Glomerular endothelial cell (primary cell): ENCODE data around the gene ARL2BP. TPM values are rescaled to one million over a fixed set of nuclear protein-coding genes. Genes with fewer than 3 reads are reported as not detected.

Experiments used
- DNase-seq: peaks from one replicate; pipeline ENCODE4 v3.0.0-alpha.2; 2011; ENCODE audit warnings: low read depth, low spot score; ENCODE audit errors: extremely low read depth
- total RNA-seq: library from RNA; depleted of rRNA; stranded (reverse); fragments of >200 nt; gene quantifications from 2 replicates; pipeline ENCODE4 v1.2.3, GENCODE V29; 2015

ARL2BP gene
- total RNA-seq, 1 donor from 2014 or later, result 103 TPM

GRCh38 chr16:57281791-57282190 lies 36.7 kb downstream of the ARL2BP start:
- DNase-seq, result no peak

GRCh38 chr16:57282510-57283213 lies 37.6 kb downstream of the ARL2BP start:
- no peak for DNase-seq

DNA sequence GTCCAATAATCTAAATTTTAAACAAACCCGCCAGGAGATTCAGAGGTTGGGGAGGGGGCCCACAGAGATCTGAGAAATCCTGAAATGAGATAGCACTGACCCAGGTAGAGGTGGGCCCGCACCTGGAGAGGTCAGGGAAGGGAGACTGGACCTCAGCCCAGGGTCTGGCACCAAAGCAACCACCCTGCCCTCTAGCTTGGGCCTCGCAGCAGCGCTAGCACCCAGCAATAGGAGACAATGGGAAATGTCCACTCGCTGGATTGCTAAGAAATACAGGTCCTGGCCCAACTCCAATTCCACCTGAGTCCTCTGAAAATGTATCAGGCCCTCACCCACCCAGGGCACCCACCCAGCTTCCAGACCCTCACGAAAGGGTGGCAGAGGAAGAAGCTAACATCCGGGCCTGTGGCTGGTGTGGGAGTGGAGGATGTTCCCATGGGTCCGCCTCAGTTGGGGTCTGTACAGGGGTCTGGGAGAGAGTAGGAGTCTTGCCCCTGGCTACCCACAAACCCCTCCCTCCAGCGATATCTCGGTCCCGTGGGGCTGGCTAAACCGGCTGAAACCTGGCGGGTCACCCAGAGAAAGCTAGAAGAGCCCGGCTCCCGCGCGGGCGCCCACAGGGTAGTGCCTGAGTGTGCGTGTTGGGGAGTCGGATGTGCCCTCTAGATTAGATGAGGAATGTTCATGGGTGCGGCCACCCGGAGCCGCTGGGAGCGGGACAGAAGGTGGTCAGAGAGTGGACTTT lies 38.3 kb downstream of the ARL2BP start:
- no peak for DNase-seq

- no peak for DNase-seq
These were observed 38.8 kb downstream of the ARL2BP start for GRCh38 chr16:57283959-57284208.

- DNase-seq, result no peak
These were observed 39.3 kb downstream of the ARL2BP start, which contains the start of gene PLLP for GRCh38 chr16:57284209-57284951. Gene PLLP (minus strand): TSS chr16:57284672. CDS start chr16:57284540, 132 bp downstream.

GRCh38 chr16:57284952-57285363 lies 39.9 kb downstream of the ARL2BP start:
- DNase-seq, result no peak

DNA sequence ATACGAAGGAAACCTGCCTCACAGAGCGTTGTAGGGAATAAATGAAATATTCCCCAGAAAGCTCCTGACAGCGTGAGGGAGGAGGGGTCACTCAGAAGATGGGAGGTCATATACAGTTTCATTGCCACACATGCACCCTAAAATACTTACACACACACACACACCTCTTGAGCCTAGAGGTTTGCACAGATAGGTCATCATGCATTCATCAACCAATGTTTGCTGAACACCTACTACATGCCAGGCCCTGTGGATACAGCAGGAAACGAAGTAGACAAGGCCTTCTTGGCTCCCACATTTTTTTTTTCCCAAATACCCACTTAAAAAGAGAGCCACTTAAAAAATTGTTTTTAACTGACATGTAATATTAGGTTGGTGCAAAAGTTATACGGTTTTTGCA lies 40.3 kb downstream of the ARL2BP start:
- DNase-seq, result no peak

- DNase-seq, result no peak
These were observed 44.6 kb downstream of the ARL2BP start for GRCh38 chr16:57289391-57290257.

GRCh38 chr16:57297856-57298255 lies 52.8 kb downstream of the ARL2BP start:
- DNase-seq, result no peak

- no peak for DNase-seq
These were observed 54.1 kb downstream of the ARL2BP start for GRCh38 chr16:57299009-57299718.

- peak; percentile 85 for DNase-seq
These were observed 54.8 kb downstream of the ARL2BP start for GRCh38 chr16:57299719-57300386.

GRCh38 chr16:57300387-57301125 lies 55.5 kb downstream of the ARL2BP start:
- peak; percentile 91 for DNase-seq

- no peak for DNase-seq
These were observed 56.2 kb downstream of the ARL2BP start for GRCh38 chr16:57301126-57301817.

Other genes starting within 250 kb of the ARL2BP start
- gene CPNE2, start 152.7 kb upstream of the ARL2BP start, total RNA-seq, result 78.4 and 81.0 TPM in 2 replicates
- gene PSME3IP1, start 59.2 kb upstream of the ARL2BP start, total RNA-seq, result 52.3 and 59.0 TPM in 2 replicates
- gene RSPRY1, start 58.9 kb upstream of the ARL2BP start, total RNA-seq, result 36.8 and 47.1 TPM in 2 replicates
- gene PLLP, start 39.4 kb downstream of the ARL2BP start, total RNA-seq, result 3.5 and 15.9 TPM in 2 replicates
- gene CCL22, start 113.5 kb downstream of the ARL2BP start, total RNA-seq, result 0.15 TPM in 1 of 2 replicates, not detected in the other
- gene CX3CL1, start 127.2 kb downstream of the ARL2BP start, total RNA-seq, result 13.3 and 58.0 TPM in 2 replicates
- gene CCL17, start 159.5 kb downstream of the ARL2BP start, total RNA-seq, result not detected in 2 replicates
- 51.0 and 53.5 TPM in 2 replicates for gene CIAPIN1, start 202.1 kb downstream of the ARL2BP start, total RNA-seq
- 27.8 and 41.7 TPM in 2 replicates for gene COQ9, start 202.2 kb downstream of the ARL2BP start, total RNA-seq
- 87.5 and 99.6 TPM in 2 replicates for gene POLR2C, start 217.4 kb downstream of the ARL2BP start, total RNA-seq
- 12.7 and 19.3 TPM in 2 replicates for gene DOK4, start 241.2 kb downstream of the ARL2BP start, total RNA-seq